GM19467 (cell line): ENCODE results near the gene FNIP1.
"Not testable (repeated sequence)": the region's sequence is repeated elsewhere in the genome, so short reads cannot be mapped to it uniquely, and the experiment has no call there.

Experiments
- ATAC-seq: cut with Tn5 transposase; IDR thresholded peaks from one replicate; pipeline ENCODE4 v1.9.1; 2021; ENCODE audit warnings: mild to moderate bottlenecking, moderate library complexity; ENCODE audit not compliant: unreplicated experiment

The FNIP1 gene

DNA sequence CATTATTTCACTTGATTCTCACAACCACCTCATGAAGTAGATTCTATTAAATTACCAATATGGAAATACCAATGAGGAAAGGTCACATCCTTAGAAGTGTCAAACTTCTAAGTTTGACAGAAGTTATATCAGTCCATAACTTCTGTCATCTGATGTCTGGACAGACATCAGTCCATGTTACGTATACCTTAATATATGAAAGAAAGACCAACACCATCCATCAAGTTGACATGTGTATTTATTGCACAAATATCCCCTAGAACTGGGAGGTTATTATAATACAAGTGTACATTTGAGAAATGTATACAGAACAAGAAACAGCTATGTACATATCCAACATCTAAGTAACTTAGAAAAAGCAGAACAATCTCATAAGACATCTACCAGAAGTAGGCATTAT is 155.3 kb downstream of the FNIP1 start:
- no peak for ATAC-seq

DNA sequence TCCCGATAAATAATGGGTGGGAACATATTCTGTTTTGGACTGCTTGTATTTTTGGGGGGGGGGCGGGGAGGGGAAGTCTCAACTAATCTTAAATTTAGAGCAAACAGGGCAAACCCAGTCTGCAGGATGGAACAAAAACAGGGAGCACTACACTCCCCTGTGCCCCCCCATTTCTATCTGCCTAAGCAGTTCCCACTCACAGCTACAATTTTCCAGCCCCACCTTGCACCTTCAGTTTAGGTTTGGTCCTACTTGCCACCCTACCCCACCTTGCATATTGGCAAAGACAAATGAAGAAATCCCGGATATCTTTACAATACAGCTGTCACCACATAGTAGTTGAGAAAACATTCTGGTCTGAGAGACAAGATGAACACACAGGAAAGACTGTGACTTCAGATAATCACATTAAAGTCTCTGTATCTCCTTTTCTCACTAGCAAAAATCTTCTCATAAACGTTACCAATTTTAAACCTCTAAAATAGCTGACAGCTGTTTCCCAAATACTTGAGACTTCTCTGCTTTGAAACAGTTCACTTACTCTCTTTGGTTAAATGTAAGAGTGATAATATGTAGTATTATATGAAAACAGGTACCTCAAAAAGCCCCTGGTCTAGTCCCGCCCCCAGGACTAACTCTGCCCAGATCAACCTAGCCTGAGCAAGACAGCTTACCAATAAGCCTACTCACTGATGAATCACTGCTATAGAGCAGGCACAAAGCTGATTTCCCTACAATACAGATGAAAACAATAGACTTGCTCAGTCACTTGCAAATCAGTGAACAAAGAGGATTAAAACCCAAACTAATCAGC is 156.6 kb downstream of the FNIP1 start:
- ATAC-seq, result no peak

DNA sequence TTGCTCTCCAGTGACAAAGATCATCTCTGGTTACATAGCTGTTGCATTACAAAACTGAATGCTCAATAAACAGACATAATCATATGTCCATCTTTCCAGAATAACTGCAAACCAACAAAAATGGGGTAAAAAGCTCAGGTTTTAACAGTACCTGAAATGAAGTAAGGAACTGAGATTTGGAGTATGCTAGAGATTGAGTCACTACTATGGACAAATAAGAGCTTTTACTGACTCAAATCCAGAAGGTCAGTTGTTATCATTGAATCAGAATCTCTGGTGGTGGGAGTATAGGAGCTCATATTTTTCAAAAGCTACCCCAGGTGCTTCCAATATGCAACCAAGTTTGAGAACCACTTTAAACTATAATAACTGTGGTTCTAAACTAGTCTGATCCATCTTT is 157.7 kb downstream of the FNIP1 start:
- ATAC-seq, result no peak

DNA sequence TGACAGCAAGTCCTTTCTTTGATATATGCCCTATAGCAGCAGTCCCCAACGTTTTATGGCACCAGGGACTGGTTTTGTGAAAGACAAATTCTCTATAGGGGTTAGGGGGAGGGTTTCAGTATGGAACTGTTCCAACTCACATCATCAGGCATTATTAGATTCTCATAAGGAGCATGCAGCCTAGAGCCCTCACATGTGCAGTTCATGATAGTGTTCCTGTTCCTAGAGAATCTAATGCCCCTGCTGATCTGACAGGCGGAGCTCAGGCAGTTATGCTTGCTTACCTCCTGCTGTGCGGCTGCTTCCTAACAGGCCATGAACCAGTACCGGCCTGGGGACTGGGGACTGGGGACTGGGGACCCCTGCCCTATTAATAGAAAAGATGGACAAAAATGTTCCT is 159.1 kb downstream of the FNIP1 start:
- ATAC-seq, result no peak

DNA sequence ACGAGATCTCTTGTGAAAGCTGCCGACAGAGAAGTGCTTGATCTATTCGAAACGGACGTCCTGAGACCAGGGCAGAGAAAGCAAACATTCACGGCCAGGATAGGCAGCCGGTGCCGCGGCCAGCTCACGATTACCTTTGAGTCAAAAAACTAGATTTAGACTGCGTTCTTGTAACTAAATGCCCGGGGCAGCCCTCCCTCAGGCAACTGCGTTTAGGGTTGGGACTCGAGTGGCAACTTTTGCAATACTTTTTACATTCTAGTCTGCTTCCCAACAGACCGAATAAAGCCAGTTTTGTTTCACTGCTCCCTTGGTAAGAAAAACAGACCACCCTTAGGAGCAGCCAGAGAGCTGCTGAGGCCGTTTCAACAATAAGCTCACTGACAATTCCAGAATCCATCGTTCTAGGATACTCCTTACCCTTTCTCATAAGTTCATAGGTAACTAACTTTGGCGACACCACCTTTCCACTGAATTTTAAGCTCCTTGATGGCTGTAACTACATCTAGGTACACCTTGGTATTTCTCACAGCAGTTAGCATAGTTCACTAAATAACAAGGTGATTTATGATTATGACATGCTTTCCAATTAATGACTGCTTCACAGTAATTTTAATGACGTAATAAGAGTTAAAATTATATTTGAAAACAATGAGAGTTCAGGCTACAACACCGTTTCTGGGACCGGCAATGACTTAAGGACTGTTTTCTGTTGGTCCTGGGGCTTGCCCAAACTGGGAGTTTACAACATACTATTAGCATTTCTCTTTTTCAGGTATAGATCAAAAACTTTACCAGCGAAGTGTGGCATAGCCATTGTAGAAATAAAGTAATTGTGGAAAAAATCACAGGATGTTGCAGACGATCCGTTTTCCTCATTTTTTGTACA is 160.9 kb downstream of the FNIP1 start:
- ATAC-seq, result no peak

DNA sequence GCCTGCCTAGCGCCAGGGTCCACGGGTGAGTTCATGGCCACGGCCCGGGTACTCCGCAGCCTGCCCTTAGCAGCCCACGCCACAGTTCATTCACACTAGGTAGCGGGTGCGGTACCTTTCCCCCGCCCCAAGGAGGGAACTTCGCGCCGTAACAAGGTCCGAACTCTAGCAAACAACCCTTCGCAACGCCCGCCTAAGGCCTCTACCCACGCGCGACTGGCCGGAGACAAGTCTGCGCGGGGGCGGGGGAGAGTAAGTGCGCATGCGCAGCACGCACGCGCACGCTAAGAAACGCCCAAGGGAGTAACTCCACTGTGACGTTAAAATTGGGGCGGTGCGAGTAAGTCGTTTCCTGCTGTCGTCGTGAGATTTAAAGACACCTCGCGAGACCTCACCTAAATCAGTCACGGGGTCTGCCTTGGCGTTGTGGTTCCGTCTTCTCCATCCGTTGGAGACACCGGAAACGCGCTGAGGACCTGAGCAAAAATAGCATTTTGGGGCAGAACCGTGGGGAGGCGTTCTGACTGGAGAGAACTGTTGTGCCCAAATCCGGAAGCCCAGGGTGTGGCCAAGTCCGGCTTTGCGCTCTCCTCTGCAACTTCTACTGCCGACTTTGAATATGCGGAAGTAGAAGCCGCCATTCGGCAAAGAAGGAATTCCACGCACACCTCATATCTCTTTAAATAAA is 161.7 kb downstream of the FNIP1 start, which contains the start of gene RAPGEF6:
TSS of gene RAPGEF6 (minus strand) at position 234 of the 688 bp plus-strand sequence. CDS start at position 35, 199 bp downstream.
- ATAC-seq, result peak; percentile 87

DNA sequence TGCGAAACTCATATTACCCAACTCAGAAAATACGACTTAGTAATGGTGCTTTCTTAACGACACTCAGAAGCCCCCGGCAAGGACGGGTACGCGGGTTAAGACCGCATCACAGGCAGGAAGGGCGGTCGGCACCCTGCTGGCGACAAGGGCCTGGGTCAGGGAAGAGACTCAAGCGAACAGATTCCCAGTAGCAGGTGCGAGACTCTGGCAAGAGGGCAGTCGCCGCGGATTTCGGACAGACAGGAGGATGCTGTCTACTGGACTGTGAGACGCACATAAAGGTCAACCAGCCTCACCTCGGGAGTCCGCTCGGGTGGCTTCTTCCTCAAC is 162.2 kb downstream of the FNIP1 start:
- peak; percentile 18 for ATAC-seq

DNA sequence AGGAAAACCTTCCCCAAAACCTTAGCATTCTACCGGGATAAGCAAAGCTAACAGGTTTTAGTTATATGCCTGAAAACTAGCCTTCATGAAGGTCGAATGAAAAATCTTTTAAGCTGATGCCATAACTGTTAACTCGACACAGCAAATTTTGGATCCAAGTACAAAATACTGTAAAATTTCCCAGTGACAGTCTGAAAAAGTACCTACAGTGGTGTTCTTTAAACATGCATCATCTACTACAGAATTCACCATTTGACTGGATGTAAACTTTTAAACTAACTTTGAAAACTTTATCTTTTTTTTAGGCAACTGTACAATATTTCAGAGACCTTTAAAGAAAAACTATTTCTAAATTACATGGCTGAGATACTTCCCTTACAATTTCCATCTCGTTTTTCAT is 162.6 kb downstream of the FNIP1 start:
- ATAC-seq, result no peak

DNA sequence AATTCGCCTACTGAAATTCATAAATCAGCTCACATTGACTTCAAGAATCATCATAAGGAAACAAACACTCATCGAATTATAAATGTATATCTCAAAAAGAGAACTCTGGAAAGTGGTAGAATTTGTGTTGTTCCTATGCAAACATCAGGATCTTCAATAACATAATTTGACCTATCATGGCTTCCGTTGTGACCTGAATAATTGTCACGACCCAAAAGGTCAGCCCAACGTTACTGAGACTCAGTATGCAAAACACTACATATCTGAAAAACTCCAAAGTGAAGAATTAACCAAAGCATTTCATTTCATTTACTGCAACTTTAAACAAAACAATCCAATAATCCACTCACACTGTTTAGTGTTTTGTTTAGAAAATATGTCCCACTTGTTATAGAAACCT is 163.0 kb downstream of the FNIP1 start:
- no peak for ATAC-seq

DNA sequence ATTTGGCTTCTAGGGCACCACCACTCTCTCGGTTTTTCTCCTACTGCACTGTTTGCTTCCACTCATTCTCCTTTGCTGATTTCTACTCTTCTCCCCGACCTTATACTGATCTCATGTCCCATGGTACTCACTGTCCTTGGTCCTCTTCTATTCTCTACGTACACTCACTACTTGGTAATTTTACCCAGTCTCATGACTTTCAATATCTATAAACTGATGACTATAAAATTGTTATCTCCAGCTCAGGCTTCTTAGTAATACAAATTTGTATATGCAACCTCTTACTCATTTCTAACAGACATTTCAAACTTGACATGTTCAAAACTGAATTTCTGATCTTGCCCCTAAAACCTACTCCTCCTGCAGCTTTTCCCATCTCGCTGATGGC is 165.9 kb downstream of the FNIP1 start:
- no peak for ATAC-seq

DNA sequence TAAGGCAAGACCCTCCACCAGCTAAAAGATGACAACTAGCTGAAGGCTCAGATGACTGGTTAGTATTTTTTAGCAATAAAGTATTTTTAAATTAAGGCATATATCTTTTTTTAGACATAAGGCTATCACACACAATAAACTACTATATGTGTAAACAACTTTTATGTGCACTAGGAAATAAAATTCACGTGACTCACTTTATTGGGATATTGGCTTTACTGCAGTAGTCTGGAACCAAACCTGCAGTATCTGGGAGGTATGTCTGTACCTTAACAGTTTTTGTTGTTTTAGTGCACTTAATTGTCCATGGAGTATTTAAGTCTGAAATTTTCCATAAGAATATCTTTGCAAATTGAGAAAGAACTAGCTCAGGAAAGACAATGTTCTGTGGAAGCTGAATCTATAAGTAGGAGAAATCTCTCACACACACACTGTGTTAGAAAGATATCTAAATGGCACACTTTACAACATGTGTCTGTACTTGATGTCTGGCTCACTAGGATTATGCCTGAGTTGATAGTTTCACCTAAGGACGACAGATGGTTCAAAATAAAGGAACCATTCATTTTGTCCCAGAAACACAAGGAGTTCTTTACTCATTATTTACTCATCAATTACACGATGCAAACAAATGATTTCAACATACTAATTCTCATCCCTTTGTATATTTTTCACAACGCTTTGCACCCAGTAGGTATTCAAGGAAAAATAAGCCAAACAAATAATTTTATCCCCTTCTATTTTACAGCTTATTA is 166.4 kb downstream of the FNIP1 start:
- ATAC-seq, result no peak

DNA sequence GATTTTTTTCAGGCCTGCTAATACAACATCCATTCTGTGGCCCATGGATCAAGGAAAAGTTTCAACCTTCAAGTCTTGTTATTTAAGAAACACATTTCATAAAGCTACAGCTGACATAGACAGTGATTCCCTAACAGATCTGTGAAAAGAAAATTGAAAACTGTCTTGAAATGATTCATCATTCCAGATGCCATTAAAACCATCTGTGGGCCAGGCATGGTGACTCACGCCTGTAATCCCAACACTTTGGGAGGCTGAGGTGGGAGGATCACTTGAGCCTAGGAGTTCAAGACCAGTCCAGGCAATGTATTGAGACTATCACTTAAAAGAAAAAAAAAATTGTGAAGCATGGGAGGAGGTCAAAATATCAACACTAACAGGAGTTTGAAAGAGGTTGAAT is 167.8 kb downstream of the FNIP1 start:
- no peak for ATAC-seq

DNA sequence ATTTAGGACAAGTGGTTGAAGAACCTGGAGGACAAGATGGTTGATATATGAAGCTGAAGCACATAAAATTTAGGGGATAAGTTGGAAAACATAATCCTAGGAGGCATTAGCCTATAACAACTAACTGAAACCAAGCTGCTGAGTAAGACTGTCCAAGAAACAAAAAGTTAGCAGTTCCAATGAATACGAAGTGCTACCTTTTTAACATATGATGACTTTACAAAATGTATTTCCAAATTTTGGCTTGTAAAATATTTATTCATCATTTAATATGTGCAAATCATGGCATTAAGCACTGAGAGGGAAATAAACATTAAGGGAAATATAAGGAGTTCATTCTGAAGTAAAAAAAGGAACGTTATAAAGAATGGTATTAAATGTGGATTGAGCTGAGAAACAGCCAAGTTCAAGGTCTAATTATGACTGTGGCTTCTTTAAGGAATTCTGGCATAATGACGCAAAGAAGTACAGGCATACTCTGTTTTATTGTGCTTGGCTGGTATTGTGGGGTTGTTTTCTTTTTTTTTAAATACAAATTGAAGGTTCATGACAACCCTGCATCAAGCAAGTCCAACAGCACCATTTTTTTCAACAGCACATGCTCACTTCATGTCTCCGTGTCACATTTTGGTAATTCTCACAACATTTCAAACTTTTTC is 169.5 kb downstream of the FNIP1 start:
- no peak for ATAC-seq

DNA sequence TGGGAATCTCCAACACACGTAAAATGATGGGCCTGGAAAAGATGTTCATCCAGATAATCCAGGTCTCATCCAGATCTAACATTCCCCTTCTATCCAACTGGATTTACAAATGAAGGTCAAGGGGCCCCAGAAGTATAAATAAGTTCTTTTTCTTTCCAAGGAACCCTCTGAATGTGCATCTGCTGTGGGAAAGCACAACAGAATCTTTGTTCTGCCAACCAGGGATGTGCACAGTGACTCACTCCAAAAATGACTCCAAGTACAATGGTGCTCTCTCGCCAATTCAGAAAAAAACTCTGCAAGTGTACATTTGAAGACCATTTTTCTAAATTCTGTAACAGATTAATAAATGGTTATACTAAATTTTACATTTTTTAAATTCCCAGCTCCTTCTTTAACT is 174.2 kb downstream of the FNIP1 start:
- ATAC-seq, result no peak

DNA sequence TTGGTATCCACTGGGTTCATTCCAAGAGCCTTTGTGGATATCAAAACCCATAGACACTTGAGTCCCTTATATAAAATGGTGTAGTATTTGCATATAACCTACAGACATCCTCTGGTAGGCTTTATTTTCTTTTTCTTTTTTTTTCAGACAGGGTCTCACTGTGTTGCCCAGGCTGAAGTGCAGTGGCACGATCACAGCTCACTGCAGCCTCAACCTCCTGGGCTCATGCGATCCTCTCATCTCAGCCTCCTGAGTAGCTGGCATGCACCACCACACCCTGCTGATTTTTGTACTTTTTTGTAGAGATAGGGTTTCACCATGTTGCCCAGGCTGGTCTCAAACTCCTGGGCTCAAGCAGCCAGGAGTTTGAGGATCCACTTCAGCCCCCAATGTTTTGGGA is 175.7 kb downstream of the FNIP1 start:
- ATAC-seq, result not testable (repeated sequence)

DNA sequence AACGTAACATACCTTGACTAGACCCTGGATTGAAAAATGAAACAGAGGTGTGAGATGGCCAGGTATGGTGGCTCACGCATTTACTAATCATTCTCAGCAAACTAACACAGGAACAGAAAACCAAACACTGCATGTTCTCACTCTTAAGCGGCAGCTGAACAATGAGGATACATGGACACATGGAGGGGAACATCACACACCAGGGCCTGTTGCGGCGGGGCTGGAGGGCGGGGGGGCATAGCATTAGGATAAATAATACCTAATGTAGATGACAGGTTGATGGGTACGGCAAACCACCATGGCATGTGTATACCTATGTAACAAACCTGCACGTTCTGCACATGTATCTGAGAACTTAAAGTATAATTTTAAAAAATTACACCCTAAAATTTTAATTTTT is 177.7 kb downstream of the FNIP1 start:
- no peak for ATAC-seq

DNA sequence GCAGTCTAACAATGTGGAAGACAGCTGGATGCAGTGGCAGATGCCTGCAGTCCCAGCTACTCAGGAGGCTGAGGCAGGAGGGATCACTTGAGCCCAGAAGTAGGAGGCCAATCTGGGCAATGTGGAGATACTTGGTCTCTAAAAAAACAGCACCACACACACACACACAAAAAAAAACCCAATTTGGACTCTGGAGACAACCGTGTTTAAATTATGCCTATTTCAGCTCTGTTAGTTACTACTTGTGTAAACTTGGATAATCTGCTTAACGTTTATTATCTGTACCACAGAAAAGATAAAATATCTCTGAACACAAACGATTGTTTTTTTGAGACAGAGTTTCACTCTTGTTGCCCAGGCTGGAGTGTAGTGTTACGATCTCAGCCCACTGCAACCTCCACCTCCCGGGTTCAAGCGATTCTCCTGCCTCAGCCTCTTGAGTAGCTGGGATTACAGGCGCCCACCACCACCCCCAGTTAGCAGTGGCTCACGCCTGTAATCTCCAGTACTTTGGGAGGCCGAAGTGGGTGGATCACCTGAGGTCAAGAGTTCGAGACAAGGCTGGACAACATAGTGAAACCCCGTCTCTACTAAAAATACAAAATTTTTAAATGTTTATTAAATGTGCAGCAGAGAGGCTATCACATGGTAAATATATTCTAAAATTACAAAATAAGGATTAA is 179.5 kb downstream of the FNIP1 start:
- ATAC-seq, result no peak

DNA sequence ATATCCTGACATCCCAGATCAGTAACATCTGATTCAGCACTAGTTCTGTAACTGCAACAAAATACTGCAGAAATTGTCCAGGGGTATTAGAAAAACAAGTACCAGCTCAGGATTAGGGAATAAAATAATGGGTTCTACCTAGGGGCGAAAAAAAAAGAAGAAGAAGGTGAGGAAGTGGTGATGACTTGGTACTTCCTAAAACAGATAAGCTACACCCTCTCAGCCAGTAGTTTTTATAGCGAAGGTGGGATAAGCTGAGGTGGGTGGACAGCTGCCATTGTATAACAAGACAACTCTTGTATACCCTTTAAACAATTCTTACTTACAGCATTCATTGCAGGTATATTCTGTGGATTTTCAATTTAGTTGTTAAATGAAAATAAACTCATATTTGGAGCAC is 180.9 kb downstream of the FNIP1 start:
- no peak for ATAC-seq

DNA sequence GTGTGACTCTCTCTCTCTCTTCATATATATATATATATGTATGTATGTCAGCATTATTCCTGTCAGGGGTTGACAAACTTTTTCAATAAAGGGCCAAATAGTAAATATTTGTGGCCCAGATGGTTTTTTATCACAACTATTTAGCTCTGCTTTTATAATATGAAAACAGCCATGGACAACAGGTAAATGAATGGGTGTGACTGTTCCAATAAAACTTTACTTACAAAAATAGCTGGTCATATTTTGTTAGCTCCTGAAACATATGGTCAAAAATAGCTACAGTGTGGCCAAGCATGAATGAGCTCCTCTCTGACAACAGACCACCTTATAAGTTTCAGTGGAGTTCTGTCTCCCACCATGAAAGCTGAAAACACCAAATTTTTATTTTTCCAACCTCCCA is 183.4 kb downstream of the FNIP1 start:
- ATAC-seq, result no peak

DNA sequence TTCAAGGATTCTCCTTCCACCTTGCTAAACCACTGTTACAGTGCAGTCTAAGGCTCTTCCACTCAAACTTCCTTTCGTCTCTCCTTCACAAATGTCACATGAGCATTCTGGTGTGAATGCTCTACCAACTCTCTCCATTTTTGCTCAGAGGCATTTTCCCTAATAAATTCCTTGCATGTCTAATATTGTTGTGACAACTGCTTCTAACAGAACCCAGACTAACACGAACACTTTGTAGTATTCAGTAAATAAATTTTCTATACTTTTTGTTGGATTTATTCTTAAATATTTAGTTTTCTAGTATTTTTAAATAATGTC is 185.8 kb downstream of the FNIP1 start:
- no peak for ATAC-seq
